T-helper 2 cell treated with Interferon-gamma antibody and Interleukin-4, amounts not matched to agents 5 μg/mL and 100 μg/mL, for 36 hours (primary cell): ENCODE results near the gene DPY30.
A peak's percentile ranks its signal among the peaks of the same experiment; 100 is the strongest.

Experiments used
- DNase-seq: peaks from one replicate; pipeline ENCODE4 v3.0.0; 2021; ENCODE audit warnings: low spot score
- H3K27ac Mint-ChIP-seq: one replicate; pipeline ENCODE4 v1.8.0; 2021; ENCODE audit warnings: mild to moderate bottlenecking, mixed read lengths
- H3K27me3 Mint-ChIP-seq: one replicate; pipeline ENCODE4 v1.8.0; 2021; ENCODE audit warnings: low read depth, mixed read lengths
- H3K36me3 Mint-ChIP-seq: one replicate; pipeline ENCODE4 v1.8.0; 2021; ENCODE audit warnings: low read depth, mixed read lengths
- H3K4me1 Mint-ChIP-seq: one replicate; pipeline ENCODE4 v1.8.0; 2021; ENCODE audit warnings: low read depth, mixed read lengths
- H3K4me3 Mint-ChIP-seq: one replicate; pipeline ENCODE4 v1.8.0; 2022; ENCODE audit warnings: mild to moderate bottlenecking, moderate library complexity, mixed read lengths
- H3K9me3 Mint-ChIP-seq: one replicate; pipeline ENCODE4 v1.8.0; 2021; ENCODE audit warnings: mixed read lengths

The DPY30 gene

DNA sequence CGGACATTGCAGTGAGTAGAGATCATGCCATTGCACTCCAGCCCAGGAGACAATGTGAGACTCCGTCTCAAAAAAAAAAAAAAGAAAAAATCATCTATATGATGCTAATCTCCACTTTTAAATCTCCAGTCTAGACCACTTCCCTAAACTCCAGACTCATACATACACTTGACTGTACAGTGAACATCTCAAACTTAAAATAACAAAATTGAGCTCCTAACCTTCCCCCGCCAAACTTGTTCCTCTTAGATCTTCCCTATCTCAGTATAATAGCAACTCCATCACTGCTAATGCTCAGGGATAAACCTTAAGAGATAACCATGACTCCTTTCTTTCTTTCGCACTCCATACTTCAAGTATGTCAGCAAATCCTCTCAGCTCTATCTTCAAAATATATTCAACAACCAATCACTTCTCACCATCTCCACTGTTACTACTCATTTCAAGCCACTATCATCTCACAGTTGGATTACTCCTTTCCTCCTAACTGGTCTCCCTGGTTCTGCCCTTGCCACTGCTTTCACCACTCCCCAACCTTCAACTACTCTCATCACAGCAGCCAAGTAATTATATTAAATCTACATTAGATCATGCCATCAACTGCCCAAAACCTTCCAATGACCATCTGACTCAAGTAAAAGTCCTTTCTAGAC is 40.7 kb downstream of the DPY30 start:
- H3K9me3 Mint-ChIP-seq = no peaks in the 10 kb centered on the region
- no peak for DNase-seq
- no peaks in the 10 kb centered on the region for H3K27me3 Mint-ChIP-seq
- H3K27ac Mint-ChIP-seq = peak overlapping the region; percentile 50
- peaks cover 10% of the 10 kb centered on the region for H3K36me3 Mint-ChIP-seq
- peaks cover 35% of the 10 kb centered on the region for H3K4me1 Mint-ChIP-seq
- peak overlapping the region; percentile 31 for H3K4me3 Mint-ChIP-seq

DNA sequence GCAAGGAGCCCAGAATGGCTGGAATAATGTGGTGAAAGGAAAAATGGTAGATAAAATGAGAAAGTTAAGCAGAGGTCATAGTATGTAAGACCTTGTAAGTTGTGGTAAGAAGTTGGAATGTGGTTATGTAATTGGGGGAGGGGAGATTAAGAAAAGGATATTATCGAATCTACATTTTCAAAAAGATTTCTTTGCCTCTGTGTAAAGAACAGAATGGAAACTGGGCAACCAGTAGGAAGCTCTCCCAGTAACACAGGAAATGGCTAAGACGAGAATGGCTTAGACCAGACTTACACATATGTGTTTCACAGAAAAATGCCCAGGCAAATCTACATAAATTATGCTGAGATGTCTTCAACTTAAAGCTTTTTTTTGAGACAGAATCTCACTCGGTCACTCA is 42.0 kb downstream of the DPY30 start:
- H3K4me1 Mint-ChIP-seq = peaks cover 37% of the 10 kb centered on the region
- H3K27me3 Mint-ChIP-seq = no peaks in the 10 kb centered on the region
- H3K27ac Mint-ChIP-seq = peak overlapping the region; percentile 38
- peaks cover 8% of the 10 kb centered on the region for H3K36me3 Mint-ChIP-seq
- no peaks in the 10 kb centered on the region for H3K9me3 Mint-ChIP-seq
- no peak for DNase-seq
- peak overlapping the region; percentile 28 for H3K4me3 Mint-ChIP-seq

DNA sequence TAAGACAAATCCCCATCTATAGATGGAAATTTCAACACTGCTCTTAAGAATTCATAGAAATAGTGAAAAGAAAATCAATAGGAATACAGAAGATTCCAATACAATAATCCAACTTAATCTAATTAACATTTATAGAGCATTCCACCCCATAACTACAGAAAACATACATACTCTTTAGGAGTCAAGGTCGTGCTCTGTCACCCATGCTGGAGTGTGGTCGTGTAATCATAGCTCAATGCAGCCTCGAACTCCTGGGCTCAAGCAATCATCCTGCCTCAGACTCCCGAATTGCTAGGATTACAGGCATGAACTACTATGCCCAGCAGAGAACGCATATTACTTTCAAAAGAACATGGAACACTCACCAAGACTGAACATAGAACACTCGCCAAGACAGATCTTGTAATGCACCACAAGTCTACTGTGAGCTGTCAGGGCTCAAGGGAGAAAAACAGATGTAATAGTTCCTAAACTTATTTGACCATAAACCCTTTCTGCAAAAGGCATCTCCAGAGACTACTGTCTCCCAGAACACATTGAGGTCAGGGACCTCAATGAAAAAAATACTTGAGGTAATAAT is 42.9 kb downstream of the DPY30 start:
- Mint-ChIP-seq H3K9me3 (no peaks in the 10 kb centered on the region), H3K4me3 (no peak overlapping the region), H3K27ac (no peak overlapping the region), H3K27me3 (no peaks in the 10 kb centered on the region), H3K4me1 (peaks cover 42% of the 10 kb centered on the region), H3K36me3 (peaks cover 11% of the 10 kb centered on the region)
- DNase-seq = no peak

DNA sequence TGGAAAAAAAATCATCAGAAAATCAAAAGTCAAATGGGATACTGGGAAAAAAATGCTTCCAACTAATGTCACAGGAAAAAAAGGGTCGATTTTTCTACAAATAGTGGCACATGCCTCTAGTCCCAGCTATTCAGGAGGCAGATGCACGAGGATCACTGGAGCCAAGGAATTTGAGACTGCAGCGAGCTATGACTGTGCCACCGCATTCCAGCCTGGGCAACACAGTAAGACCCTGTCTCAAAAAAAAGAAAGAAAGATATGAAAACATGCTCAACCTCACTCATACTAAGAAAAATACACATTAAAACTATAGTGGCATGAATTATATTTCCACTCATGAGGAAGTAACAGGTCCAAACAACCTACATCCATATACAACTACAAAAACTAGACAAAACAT is 46.7 kb downstream of the DPY30 start:
- H3K36me3 Mint-ChIP-seq = peaks cover 16% of the 10 kb centered on the region
- no peaks in the 10 kb centered on the region for H3K9me3 Mint-ChIP-seq
- no peak for DNase-seq
- no peak overlapping the region for H3K4me3 Mint-ChIP-seq
- H3K27me3 Mint-ChIP-seq = no peaks in the 10 kb centered on the region
- H3K27ac Mint-ChIP-seq = no peak overlapping the region
- H3K4me1 Mint-ChIP-seq = peaks cover 30% of the 10 kb centered on the region

DNA sequence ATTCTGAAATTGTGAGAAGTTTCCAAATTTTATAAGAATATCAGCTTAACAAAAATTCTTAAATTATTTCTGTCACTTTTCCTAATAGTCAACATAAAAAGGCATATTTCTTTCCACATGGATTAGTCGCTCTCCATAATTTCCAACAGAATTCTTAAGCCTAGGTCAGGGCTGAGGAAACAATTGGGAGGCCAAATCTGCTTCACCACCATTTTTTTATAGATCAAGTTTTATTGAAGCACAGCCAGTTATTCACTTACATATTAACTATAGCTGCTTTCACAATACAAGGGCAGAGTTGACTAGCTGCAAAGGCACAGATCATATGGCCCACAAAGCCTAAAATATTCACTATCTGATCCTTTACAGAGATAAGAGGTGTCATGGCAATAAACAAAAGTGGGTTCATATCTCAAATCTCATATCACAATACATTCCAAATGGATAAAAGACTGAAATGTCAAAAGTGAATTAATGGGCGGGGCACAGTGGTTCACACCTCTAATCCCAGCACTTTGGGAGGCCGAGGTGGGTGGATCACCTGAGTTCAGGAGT is 47.5 kb downstream of the DPY30 start:
- H3K4me1 Mint-ChIP-seq = peaks cover 26% of the 10 kb centered on the region
- no peaks in the 10 kb centered on the region for H3K9me3 Mint-ChIP-seq
- no peak for DNase-seq
- no peak overlapping the region for H3K27ac Mint-ChIP-seq
- no peaks in the 10 kb centered on the region for H3K27me3 Mint-ChIP-seq
- peaks cover 16% of the 10 kb centered on the region for H3K36me3 Mint-ChIP-seq
- no peak overlapping the region for H3K4me3 Mint-ChIP-seq

DNA sequence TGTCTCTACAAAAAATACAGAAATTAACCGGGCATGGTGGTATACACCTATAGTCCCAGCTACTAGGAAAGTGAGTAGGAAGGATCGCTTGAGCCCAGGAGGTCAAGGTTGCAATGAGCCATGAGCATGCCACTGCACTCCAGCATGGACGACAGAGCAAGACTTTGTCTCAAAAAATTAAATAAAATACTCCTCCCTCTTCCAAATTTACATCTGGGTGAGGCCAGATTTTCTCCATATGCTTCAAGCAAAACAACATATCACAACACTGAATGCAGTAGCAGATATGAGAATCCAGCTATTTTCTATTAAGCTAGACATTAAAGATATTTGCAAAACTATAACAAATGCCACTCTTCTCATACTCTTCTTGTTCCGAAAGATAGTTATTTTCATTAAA is 49.7 kb downstream of the DPY30 start:
- Mint-ChIP-seq H3K36me3 (peaks cover 10% of the 10 kb centered on the region), H3K4me1 (peaks cover 23% of the 10 kb centered on the region), H3K4me3 (no peak overlapping the region), H3K9me3 (no peaks in the 10 kb centered on the region), H3K27me3 (no peaks in the 10 kb centered on the region), H3K27ac (no peak overlapping the region)
- no peak for DNase-seq

DNA sequence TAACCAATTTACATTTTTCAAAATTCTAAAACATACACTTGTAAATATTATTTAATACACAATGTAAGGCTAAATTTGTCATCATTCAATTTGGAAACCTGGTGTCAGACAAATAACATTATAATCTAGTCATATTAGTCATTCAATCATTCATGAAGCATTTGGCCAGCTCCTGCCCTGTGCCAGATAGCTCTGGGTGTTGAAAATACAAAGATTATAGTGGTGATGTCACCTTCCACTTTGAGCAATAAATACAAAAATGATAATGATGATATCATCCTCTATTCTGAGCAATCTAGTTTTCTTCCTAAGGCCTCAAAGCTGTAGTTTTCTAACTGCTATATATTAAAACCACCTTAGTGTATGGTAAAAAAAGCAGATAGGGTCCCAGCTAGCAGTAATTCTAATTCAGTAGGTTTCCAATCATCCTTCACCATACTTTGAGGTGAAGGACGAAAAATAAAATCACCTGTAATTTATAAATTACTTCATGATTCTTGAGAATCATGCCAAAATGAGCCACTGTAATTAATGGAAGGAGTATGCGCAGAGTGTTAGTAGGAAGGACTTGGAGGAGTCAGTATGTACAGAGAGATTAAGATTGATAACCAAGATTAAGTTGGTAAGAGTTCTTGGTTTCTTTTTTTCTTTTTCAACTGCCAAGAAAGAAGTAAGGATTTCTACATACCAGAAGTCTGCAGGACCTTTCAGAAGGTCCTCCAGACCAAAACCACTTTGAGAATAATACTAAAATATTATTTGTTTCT is 52.0 kb downstream of the DPY30 start:
- Mint-ChIP-seq H3K4me3 (no peak overlapping the region), H3K9me3 (no peaks in the 10 kb centered on the region), H3K27me3 (no peaks in the 10 kb centered on the region), H3K4me1 (peaks cover 22% of the 10 kb centered on the region), H3K36me3 (peaks cover 15% of the 10 kb centered on the region), H3K27ac (peak overlapping the region; percentile 2)
- DNase-seq = no peak

DNA sequence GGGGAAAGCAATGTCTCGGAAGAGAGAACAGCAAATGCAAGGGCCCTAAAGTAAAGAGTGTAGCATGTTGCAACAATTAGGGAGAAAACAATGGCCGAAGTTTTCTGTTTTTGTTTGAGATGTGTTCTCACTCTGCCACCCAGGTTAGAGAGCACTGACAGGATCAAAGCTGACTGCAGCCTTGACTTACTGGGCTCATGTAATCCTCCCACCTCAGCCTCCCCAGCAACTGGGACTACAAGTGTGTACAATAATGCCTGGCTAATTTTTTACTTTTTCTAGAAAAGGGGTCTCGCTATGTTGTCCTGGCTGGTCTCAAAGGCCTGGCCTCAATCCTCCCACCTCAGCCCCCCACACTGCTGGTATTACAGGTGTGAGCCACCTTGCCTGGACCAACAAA is 52.7 kb downstream of the DPY30 start:
- no peak overlapping the region for H3K4me3 Mint-ChIP-seq
- no peaks in the 10 kb centered on the region for H3K27me3 Mint-ChIP-seq
- H3K9me3 Mint-ChIP-seq = no peaks in the 10 kb centered on the region
- H3K4me1 Mint-ChIP-seq = peaks cover 18% of the 10 kb centered on the region
- no peak overlapping the region for H3K27ac Mint-ChIP-seq
- no peak for DNase-seq
- H3K36me3 Mint-ChIP-seq = peaks cover 13% of the 10 kb centered on the region

DNA sequence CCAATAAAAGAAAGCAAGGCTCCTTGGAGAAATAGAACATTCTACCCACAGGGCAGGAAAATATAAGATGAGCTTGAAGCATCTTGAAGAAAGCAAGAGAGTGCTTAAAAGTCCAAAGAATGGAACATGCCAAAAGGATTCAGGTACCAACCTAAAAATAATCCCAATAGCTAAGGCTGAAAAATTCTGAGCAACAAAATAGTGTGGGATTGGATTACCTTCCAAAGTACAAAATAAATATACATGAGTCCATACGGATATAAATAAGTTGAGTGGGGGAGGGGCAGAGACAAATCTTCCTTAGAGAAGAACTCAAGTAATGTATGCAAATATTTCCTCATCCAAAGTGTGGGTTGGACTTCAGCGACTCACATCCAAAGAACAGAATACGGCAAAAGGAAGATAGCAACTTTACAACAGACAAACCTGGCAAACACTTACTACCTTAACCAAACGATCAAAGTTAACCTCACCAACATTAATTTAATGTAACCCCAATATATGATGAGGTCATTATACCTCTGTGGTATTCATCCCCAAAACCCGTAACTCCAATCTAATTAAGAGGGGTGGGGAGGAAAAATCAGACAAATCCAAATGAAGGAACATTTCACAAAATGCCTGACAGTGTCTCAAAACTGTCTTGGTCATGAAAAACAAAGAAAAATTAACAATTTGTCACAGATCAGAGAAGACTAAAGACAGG is 55.7 kb downstream of the DPY30 start:
- no peak for DNase-seq
- H3K27ac Mint-ChIP-seq = no peak overlapping the region
- H3K27me3 Mint-ChIP-seq = no peaks in the 10 kb centered on the region
- peaks cover 12% of the 10 kb centered on the region for H3K36me3 Mint-ChIP-seq
- no peak overlapping the region for H3K4me3 Mint-ChIP-seq
- peaks cover under 1% of the 10 kb centered on the region for H3K9me3 Mint-ChIP-seq
- peaks cover 26% of the 10 kb centered on the region for H3K4me1 Mint-ChIP-seq

DNA sequence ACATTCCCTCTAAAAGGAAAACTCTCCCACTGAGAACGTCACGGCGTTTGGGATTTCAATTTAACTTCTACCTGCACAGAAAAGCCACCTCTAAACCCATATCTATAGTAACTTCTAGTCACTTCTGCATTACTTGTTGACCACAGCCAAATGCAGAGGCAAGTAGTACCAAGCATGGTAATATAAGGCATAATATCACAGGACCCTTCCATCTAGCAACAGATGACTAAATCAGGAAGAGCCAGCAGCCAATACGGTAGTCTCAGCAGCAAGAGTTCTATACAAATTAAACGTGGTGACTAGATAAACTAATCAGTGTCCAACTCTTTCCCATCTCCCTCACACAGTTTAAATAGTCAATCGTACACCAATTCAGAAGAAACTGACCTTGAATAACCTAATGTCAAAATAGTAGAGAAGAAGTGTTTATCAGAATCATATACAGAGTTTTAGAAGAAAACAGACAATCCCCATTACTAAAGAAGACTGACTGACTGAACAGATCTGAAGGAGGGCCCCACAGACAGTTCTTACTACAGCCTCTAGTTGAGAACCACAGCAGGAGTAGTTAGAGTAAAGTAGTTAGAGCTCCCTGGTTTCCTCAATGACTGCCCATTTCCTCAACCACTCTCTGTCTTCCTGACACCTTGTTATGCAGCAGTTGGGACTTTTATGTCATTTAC is 58.8 kb downstream of the DPY30 start:
- Mint-ChIP-seq H3K4me1 (peaks cover 19% of the 10 kb centered on the region), H3K4me3 (no peak overlapping the region), H3K27ac (peak overlapping the region; percentile 72), H3K27me3 (no peaks in the 10 kb centered on the region), H3K9me3 (peaks cover 3% of the 10 kb centered on the region), H3K36me3 (peaks cover 12% of the 10 kb centered on the region)
- no peak for DNase-seq

DNA sequence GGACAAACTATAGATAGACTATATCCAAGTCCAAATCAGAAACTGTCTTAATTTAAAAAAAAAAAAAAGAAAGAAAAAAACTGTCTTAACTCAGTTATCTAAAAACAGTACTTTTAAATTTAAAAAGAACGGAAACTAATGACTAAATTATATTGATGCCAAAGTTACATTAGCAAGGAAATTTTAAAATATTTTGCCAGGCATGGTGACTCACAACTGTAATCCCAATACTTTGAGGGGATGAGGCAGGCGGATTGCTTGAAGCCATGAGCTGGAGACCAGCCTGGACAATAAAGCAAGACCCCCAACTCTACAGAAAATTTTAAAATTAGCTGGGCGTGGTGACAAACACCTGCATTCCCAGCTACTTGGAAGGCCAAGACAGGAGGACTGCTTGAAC is 59.6 kb downstream of the DPY30 start:
- Mint-ChIP-seq H3K9me3 (peaks cover 3% of the 10 kb centered on the region), H3K4me3 (no peak overlapping the region), H3K4me1 (peaks cover 19% of the 10 kb centered on the region), H3K27me3 (no peaks in the 10 kb centered on the region), H3K36me3 (peaks cover 14% of the 10 kb centered on the region), H3K27ac (no peak overlapping the region)
- DNase-seq = no peak

DNA sequence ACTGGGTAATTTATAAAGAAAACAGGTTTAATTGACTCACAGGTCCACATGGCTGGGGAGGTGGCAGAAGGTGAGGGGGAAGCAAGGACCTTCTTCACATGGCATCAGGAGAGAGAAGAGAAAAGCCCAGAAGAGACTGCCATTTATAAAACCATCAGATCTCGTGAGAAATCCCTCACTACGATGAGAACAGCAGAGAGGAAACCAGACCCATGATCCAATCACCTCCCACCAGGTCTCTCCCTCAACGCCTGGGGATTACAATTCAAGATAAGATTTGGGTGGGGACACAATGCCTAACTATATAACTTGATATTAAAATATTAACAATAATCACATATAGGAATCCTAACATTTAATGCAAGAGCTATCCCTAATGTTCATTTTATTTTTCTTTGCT is 60.6 kb downstream of the DPY30 start:
- DNase-seq = no peak
- Mint-ChIP-seq H3K4me3 (no peak overlapping the region), H3K27ac (no peak overlapping the region), H3K4me1 (peaks cover 22% of the 10 kb centered on the region), H3K27me3 (no peaks in the 10 kb centered on the region), H3K36me3 (peaks cover 10% of the 10 kb centered on the region), H3K9me3 (peaks cover 3% of the 10 kb centered on the region)

DNA sequence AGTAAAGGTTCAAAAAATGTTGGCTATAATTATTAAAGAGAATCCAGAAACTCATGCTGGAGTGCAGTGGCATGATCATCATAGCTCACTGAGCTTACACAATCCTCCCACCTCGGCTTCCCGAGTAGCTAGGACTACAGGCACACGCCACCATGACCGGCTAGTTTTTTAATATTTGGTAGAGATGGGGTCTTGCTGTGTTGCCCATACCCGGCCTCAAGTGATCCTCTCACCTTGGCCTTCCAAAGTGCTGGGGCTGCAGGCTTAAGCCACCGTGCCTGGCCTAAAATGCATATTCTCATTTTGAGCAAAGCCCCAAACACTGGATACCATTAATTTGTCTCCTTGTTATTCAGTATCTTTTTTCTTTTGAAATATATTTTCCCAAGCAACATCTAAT is 61.2 kb downstream of the DPY30 start:
- DNase-seq = no peak
- H3K4me1 Mint-ChIP-seq = peaks cover 22% of the 10 kb centered on the region
- peaks cover 3% of the 10 kb centered on the region for H3K9me3 Mint-ChIP-seq
- no peak overlapping the region for H3K4me3 Mint-ChIP-seq
- no peak overlapping the region for H3K27ac Mint-ChIP-seq
- no peaks in the 10 kb centered on the region for H3K27me3 Mint-ChIP-seq
- peaks cover 12% of the 10 kb centered on the region for H3K36me3 Mint-ChIP-seq
